CD4-positive, alpha-beta T cell treated with Interleukin-2 at 100 ng/mL for 4 hours (primary cell): ENCODE measurements around the gene TAGLN2.

Source experiments
- DNase-seq: peaks from one replicate; pipeline ENCODE4 v3.0.0-alpha.2; 2020; ENCODE audit warnings: low spot score

The TAGLN2 gene

DNA sequence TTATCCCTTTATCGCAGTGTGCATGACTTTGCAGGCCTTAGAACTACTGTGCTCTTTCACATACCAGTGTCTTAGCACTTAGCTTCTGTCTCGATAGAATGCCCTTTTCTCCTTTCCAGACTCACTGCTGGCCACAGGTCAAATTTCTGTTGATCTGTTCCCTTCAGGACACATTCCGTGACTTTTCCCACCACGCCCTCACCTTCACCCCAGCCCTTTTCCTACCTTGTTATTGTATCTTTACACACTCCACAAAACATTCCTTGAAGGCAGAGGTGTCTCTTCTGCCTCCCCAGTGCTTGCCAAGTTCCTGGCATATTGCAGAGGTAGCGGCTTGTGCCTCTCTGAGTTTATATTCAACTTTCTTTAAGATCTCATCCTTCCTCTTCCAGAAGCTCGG, 23.8 kb upstream of the TAGLN2 start:
- no peak for DNase-seq

- no peak for DNase-seq
Measured at GRCh38 chr1:159947942-159948341, 22.6 kb upstream of the TAGLN2 start.

GRCh38 chr1:159946242-159947187, 21.2 kb upstream of the TAGLN2 start:
- no peak for DNase-seq

GRCh38 chr1:159945483-159946241, 20.4 kb upstream of the TAGLN2 start, which contains the start of gene IGSF9:
IGSF9 (minus strand) TSS chr1:159945613; CDS start chr1:159943454, 2,159 bp downstream.
- DNase-seq: peak; percentile 80

DNA sequence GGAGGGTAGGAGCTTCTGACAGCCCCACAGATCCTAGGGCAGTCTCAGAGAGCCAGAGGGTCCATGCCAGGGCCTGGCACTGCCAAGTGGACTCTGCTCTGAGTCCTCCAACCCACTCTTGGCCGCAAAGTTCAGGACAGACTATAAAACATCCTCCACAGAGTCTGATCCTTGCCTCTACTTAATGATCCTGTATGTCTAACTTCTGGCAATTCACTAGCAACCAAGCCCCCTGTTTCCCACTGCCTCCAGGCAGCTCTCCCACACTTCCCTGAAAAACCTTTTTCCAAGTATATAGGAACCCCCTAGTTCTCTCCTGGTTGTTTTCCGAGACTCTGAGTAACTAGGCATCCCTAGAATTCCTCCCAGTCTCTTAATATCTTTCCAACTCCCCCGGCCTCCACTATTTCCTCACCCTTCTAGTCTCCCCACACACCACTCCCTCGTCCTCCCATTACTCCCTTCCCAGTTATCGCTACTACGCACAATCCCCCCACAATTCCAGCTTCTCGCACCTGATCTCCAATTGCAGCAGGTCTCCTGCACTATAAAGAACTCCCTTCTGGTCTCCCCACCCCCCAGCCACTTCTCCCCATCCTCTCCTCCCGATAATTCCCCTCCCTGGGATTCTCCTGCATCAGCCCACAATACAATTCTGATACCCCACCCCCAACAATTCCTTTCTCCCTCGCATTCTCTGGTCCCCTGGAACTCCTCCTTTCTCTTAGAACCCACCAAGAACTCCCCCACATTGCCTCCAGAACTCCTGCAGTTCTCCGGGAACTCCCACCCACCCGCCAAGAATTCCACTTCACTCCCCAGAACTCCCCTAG, 19.5 kb upstream of the TAGLN2 start:
- DNase-seq: no peak

- no peak for DNase-seq
Measured at GRCh38 chr1:159943908-159944622, 18.8 kb upstream of the TAGLN2 start.

DNA sequence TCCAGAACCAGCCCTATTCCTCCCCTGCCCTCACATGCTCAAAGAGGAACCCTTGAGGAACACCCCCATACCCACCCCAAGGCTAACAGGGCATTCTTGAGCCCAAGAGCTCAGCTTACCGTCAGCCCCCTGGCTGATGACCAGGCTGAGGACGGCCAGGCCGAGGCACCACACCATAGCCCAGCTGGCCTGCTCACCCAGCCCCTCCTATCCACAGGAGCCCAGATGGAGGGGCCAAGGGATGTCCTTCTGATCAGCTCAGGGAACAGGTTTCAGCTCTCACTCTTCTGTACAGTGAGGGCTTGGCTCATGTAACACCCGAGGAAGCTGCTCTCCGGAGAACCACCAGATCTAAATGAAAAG, 18.0 kb upstream of the TAGLN2 start:
- no peak for DNase-seq

GRCh38 chr1:159942632-159943277, 17.4 kb upstream of the TAGLN2 start:
- no peak for DNase-seq

GRCh38 chr1:159941591-159942560, 16.6 kb upstream of the TAGLN2 start:
- DNase-seq: no peak

DNA sequence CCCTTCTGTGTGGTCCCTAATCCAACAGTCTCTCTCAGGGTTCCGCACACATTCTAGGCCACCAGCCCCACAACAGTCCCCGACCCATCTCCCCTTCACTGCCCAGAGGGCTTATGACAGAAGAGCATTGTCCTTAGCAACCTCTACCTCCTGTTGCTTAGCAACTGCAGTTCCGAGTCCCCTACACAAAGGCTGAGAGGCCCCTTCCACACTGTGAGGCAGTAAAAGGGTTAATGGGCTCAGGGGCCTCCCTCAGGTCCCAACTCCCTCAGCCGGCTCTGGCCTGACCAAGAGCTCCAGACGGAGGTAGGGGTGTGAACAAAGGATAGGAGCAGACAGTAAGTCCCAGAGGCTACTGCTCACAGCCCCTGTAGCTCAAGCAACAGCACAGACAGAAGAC, 15.8 kb upstream of the TAGLN2 start:
- no peak for DNase-seq

- no peak for DNase-seq
Measured at GRCh38 chr1:159940006-159940620, 14.8 kb upstream of the TAGLN2 start.

DNA sequence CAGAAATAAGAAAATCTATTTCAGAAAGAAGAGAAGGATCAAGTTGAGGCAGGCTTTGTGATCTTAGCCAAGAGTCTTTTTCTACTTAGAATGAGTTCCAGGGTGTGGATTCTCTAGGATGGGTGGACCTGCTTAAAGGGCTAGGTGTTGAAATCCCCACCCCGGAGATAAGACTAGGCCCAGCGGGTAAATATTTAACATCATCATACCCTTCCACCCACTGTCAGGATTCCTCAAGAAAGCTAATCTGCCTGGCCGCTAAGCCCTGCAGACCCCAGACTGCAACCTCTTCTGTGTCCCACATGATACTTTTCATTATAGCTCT, 14.3 kb upstream of the TAGLN2 start:
- no peak for DNase-seq

DNA sequence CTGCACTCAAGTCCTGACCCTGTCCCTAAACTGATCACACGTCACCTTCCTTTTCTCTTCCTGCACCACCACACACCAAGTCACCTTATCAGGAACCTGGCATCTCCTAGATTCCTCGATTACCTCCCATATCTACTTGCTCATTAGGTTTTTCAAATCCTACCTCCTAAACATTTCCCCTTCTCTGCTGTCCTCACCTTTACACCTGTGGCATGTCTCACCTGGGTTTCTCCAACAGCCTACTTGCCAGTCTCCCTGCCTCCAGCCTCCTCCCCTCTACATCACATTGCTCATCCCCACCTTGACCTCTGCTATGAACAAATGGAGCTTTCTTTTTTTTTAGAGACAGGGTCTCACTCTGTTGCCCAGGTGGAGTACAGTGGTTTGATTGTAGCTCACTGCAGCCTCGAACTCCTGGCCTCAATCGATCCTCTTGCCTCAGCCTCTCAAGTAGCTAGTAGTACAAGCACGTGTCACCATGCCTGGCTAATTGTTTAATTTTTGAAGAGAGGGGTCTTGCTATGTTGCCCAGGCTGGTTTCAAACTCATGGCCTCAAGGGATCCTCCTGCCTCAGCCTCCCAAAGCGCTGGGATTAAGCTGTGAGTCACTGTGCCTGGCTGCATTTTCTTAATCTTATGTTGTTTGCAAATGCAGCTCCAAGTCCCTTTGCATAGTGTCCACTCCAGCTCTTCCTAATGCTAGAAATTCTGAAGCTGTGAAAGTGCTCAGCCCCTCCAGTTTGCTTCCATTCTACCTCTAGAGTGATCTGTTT, 13.8 kb upstream of the TAGLN2 start:
- DNase-seq: no peak

DNA sequence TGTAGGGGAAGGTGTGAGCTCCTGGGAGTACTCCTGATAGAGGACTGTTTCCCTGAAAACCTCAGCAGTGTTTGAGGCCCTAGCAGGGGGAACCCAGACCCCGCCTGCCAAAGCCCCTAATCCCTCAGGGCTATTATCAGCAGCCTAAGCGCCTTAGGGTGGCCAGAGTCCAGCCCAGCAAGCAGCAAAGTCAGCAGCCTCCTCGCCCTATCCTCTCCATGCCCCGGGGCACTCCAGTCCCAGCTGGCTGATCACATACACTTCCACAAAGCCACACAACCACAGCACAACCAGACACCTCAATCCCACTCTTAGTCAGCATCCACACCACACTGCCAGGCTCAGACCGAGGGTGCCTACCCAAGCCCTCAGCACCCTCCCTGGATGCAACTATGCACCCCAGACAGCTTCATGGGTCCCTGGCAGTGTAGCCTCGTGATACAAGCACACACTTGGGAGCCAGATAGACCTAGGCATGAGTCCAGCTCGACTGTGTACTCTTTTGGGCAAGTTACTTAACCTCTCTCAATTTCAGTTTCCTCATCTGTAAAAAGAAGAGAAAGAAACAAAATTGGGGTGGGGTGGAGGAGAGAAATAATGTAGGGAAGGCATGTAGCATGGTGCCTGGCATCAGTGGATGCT, 13.0 kb upstream of the TAGLN2 start:
- DNase-seq: no peak

GRCh38 chr1:159937054-159937750, 11.9 kb upstream of the TAGLN2 start:
- DNase-seq: no peak

DNA sequence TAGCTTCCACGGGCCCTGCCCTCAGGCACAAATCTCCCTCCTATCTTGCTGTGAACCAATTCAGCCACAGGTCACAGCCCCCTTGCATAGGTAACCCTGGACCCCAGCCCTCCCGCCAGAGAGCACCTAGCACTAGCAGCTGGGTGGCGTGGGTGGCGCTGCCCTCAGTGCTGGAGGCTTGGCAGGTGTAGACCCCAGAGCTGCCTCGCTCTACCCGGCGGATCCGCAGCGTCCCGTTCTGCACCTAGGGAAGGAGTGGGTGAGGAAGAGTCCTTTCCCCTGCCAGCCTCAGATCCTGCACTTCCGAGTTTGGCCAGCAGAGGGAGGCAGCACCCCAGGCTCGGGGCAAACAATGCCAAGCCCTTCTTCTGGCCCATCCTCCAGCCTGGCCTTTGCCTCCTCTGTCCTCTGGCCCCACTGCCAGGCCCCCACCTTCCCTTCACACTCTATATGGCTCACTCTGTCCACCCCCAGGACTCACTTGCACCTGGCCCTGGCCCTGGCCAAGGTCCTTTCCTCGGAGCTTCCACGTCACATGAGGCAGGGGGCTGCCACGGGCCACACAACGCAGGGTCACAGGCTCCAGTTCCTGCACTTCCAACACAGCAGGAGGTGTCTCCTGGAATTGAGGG, 11.1 kb upstream of the TAGLN2 start:
- peak; percentile 85 for DNase-seq

- DNase-seq: no peak
Measured at GRCh38 chr1:159935719-159936272, 10.5 kb upstream of the TAGLN2 start.
